PC-9 (cell line): ENCODE data around the gene HIF1A. TPM values are rescaled to one million over a fixed set of nuclear protein-coding genes. Genes with fewer than 3 reads are reported as not detected.

Source experiments
- BruUV-seq: library from RNA; stranded (reverse); fragments of 400-500 nt; replicated peaks from 2 replicates; lab custom pipeline; 2021; lab: Mats Ljungman, UMichigan
- CTCF ChIA-PET: fragments of 300-600 bp; sonication (Branson Sonifier 250); formaldehyde crosslinking; loops from one replicate; lab custom pipeline; 2022; ENCODE audit warnings: antibody characterized with exemption; lab: Charles Lee
- POLR2A ChIA-PET: fragments of 300-600 bp; sonication (Branson Sonifier 250); formaldehyde crosslinking; loops from one replicate; lab custom pipeline; 2022; ENCODE audit warnings: antibody characterized with exemption; ENCODE audit not compliant: unreplicated experiment; lab: Charles Lee
- DNase-seq, 2 experiments: peaks; one replicate each; pipeline versions ENCODE4 v3.0.0 to v3.0.0-alpha.2; 2015 to 2022; ENCODE audit warnings: mixed read lengths in 1 of 2
- H2AFZ ChIP-seq: fragments of 200-600 bp; sonication (generic); 2 replicates; pipeline ENCODE4 v1.8.1; 2017; ENCODE audit warnings: antibody characterized with exemption
- H3F3A ChIP-seq: fragments of 200-600 bp; sonication (generic); 2 replicates; pipeline ENCODE4 v1.8.1; 2017; ENCODE audit warnings: antibody characterized with exemption, mild to moderate bottlenecking, low read depth; ENCODE audit not compliant: insufficient read depth
- H3K27ac ChIP-seq: fragments of 200-600 bp; sonication (generic); 2 replicates; pipeline ENCODE4 v1.6.1; 2016; ENCODE audit warnings: mixed run types
- H3K27me3 ChIP-seq: fragments of 200-600 bp; sonication (generic); 2 replicates; pipeline ENCODE4 v1.6.1; 2016; ENCODE audit warnings: low read depth, mixed run types; ENCODE audit not compliant: insufficient read depth
- H3K36me3 ChIP-seq: fragments of 200-600 bp; sonication (generic); 2 replicates; pipeline ENCODE4 v1.6.1; 2016; ENCODE audit warnings: low read depth, mixed run types
- H3K4me1 ChIP-seq: fragments of 200-600 bp; sonication (generic); replicated peaks from 2 replicates; pipeline ENCODE4 v1.6.1; 2016; ENCODE audit warnings: mixed run types; ENCODE audit not compliant: insufficient read depth
- H3K4me2 ChIP-seq: fragments of 200-600 bp; sonication (generic); 2 replicates; pipeline ENCODE4 v1.6.1; 2017; ENCODE audit warnings: mixed run types
- H3K4me3 ChIP-seq: fragments of 200-600 bp; sonication (generic); 2 replicates; pipeline ENCODE4 v1.6.1; 2016; ENCODE audit warnings: mixed run types
- H3K79me2 ChIP-seq: fragments of 200-600 bp; sonication (generic); 2 replicates; pipeline ENCODE4 v1.6.1; 2017; ENCODE audit warnings: low read depth, mixed run types
- H3K9me2 ChIP-seq: fragments of 200-600 bp; sonication (generic); 2 replicates; pipeline ENCODE4 v1.8.1; 2017; ENCODE audit warnings: mild to moderate bottlenecking; ENCODE audit not compliant: insufficient read depth
- H3K9me3 ChIP-seq: fragments of 200-600 bp; sonication (generic); 2 replicates; pipeline ENCODE4 v1.8.1; 2016; ENCODE audit warnings: low read depth; ENCODE audit not compliant: insufficient read depth
- H4K20me1 ChIP-seq: fragments of 200-600 bp; sonication (generic); 2 replicates; pipeline ENCODE4 v1.8.1; 2017; ENCODE audit not compliant: insufficient read depth
- CTCF ChIP-seq: fragments of 200-600 bp; sonication (generic); conservative IDR thresholded peaks from 2 replicates; pipeline ENCODE4 v1.6.1; 2017; ENCODE audit warnings: mixed run types, antibody characterized with exemption, mild to moderate bottlenecking, moderate library complexity
- EZH2 ChIP-seq: fragments of 200-600 bp; sonication (generic); IDR thresholded peaks from 2 replicates; pipeline ENCODE4 v1.8.0; 2017; ENCODE audit warnings: antibody characterized with exemption, low read depth
- intact Hi-C: fragments of 100-400 bp; cut with micrococcal nuclease; formaldehyde crosslinking; loops from one replicate; pipeline ENCODE4 v1.10.0; 2022; ENCODE audit not compliant: unreplicated experiment
- total RNA-seq: library from RNA; stranded (reverse); gene quantifications from 2 replicates; pipeline ENCODE4 v1.2.3, GENCODE V29; 2021

The HIF1A gene
- total RNA-seq, 1 experiment from 2014 or later: 146 TPM

GRCh38 chr14:61701946-61702345, 6.6 kb downstream of the HIF1A start:
- Histone ChIP-seq H3K27me3 (no peaks in the 10 kb centered on the region), H3K4me2 (peak overlapping the region; percentile 95), H2AFZ (no peak overlapping the region), H3K4me3 (0 out of 2 replicates have a peak overlapping the region, but pooled peaks have one; percentile 16), H3F3A (peaks cover 42% of the 10 kb centered on the region), H3K4me1 (peaks cover 77% of the 10 kb centered on the region), H4K20me1 (peaks cover 100% of the 10 kb centered on the region), H3K9me2 (0 out of 2 replicates have a peak, but pooled peaks cover 3% of the 10 kb centered on the region), H3K27ac (peak overlapping the region; percentile 28; the same call in 1 of the 2 replicates), H3K79me2 (peaks cover 100% of the 10 kb centered on the region), H3K9me3 (no peaks in the 10 kb centered on the region), H3K36me3 (peaks cover 43% of the 10 kb centered on the region)
- BruUV-seq: no TSS peak
- DNase-seq: no peak
- ChIA-PET CTCF (interaction anchor here (0.7 kb wide), 1 partner anchor 60 kb away, joined by 3 read pairs; no protein-coding TSS in a partner anchor), POLR2A (interaction anchor here (0.6 kb wide), 1 partner anchor 720 kb away, joined by 5 read pairs; no protein-coding TSS in a partner anchor)
- TF ChIP-seq EZH2: no peak
- no peak for TF ChIP-seq CTCF
- intact Hi-C loops: no loop called here

- intact Hi-C loops: no loop called here
- ChIA-PET CTCF (no interaction called here), POLR2A (no interaction called here)
- Histone ChIP-seq H3K9me3 (no peaks in the 10 kb centered on the region), H3K4me3 (peak overlapping the region; percentile 16; the same call in 1 of the 2 replicates), H2AFZ (no peak overlapping the region), H3K9me2 (0 out of 2 replicates have a peak, but pooled peaks cover 3% of the 10 kb centered on the region), H3K79me2 (peaks cover 97% of the 10 kb centered on the region), H3K27me3 (no peaks in the 10 kb centered on the region), H3K36me3 (peaks cover 29% of the 10 kb centered on the region), H3K4me1 (peaks cover 75% of the 10 kb centered on the region), H3F3A (peaks cover 44% of the 10 kb centered on the region), H3K27ac (peak overlapping the region; percentile 37), H4K20me1 (peaks cover 93% of the 10 kb centered on the region), H3K4me2 (peak overlapping the region; percentile 95)
- no peak for DNase-seq
- TF ChIP-seq CTCF (no peak), EZH2 (no peak)
- no TSS peak for BruUV-seq
These were observed 8.2 kb downstream of the HIF1A start for GRCh38 chr14:61703342-61704129.

- Histone ChIP-seq H3K79me2 (peaks cover 97% of the 10 kb centered on the region), H3K9me3 (no peaks in the 10 kb centered on the region), H3K36me3 (peaks cover 25% of the 10 kb centered on the region), H3K27me3 (no peaks in the 10 kb centered on the region), H3K4me2 (peak overlapping the region; percentile 95), H3K9me2 (0 out of 2 replicates have a peak, but pooled peaks cover 3% of the 10 kb centered on the region), H4K20me1 (peaks cover 93% of the 10 kb centered on the region), H2AFZ (no peak overlapping the region), H3F3A (peaks cover 55% of the 10 kb centered on the region), H3K4me3 (peak overlapping the region; percentile 9; the same call in 1 of the 2 replicates), H3K4me1 (peaks cover 70% of the 10 kb centered on the region), H3K27ac (peak overlapping the region; percentile 37)
- TF ChIP-seq CTCF (no peak), EZH2 (no peak)
- no TSS peak for BruUV-seq
- DNase-seq: no peak
- intact Hi-C loops: no loop called here
- CTCF ChIA-PET: no interaction called here
- POLR2A ChIA-PET: no interaction called here
These were observed 9.2 kb downstream of the HIF1A start for GRCh38 chr14:61704554-61704953.
